Measurements from ENCODE around the gene C17orf113. TPM values are rescaled to one million over a fixed set of nuclear protein-coding genes. Genes with fewer than 3 reads are reported as not detected.
A peak's percentile ranks its signal among the peaks of the same experiment; 100 is the strongest.

C17orf113 gene
- total and polyA plus RNA-seq, 10 donors, result 0.35 to 1.6 (median 0.63) TPM

GRCh38 chr17:42053731-42054500, 3.5 kb upstream of the C17orf113 start:
- DNase-seq, result no peak

GRCh38 chr17:42052346-42052877, 2.0 kb upstream of the C17orf113 start:
- Histone ChIP-seq H3K27me3 (replicated peaks in 1 of 7) (peaks cover 0 to 49% (median 0%) of the 10 kb centered on the region in 7 donors), H3K9me3 (peaks cover 0 to 4% (median 0%) of the 10 kb centered on the region in 8 donors), H3K36me3 (no peaks in the 10 kb centered on the region), H3K4me1 (peaks cover 0 to 24% (median 14%) of the 10 kb centered on the region in 6 donors), H3K27ac (no peak overlapping the region), H3K4me3 (no peak overlapping the region)
- TF ChIP-seq POLR2A (IDR thresholded peaks at IDR 0.05), result no peak
- no peak for TF ChIP-seq CTCF (IDR thresholded peaks at IDR 0.05 in 8 of 11, conservative IDR thresholded peaks at IDR 0.05 in 3 of 11)
- no peak for TF ChIP-seq POLR2AphosphoS5 (IDR thresholded peaks at IDR 0.05)
- DNase-seq, result no peak
- intact Hi-C loops (cut with DNase I; ENCODE audit: low total_unique reads), result no loop called here
- WGBS, 5 donors, result 75 to 88% (median 79%) methylated on average over 6 of the region's 6 CpGs

More at GRCh38 chr17:42053731-42054500, 3.5 kb upstream of the C17orf113 start:
- TF ChIP-seq POLR2A (IDR thresholded peaks at IDR 0.05) (no peak), POLR2AphosphoS5 (IDR thresholded peaks at IDR 0.05) (no peak), CTCF (IDR thresholded peaks at IDR 0.05 in 8 of 11, conservative IDR thresholded peaks at IDR 0.05 in 3 of 11) (no peak)
- WGBS, 5 donors, result 31 to 49% (median 38%) methylated on average over 12 of the region's 12 CpGs
- intact Hi-C loops (cut with DNase I; ENCODE audit: low total_unique reads), result no loop called here
- no peak overlapping the region for H3K27ac ChIP-seq
- H3K4me3 ChIP-seq, result no peak overlapping the region
- H3K4me1 ChIP-seq, result peaks cover 0 to 21% (median 14%) of the 10 kb centered on the region in 6 donors
- H3K9me3 ChIP-seq, result peaks cover 0 to 4% (median 0%) of the 10 kb centered on the region in 8 donors
- H3K27me3 ChIP-seq (replicated peaks in 1 of 7), result peaks cover 0 to 49% (median 0%) of the 10 kb centered on the region in 7 donors
- no peaks in the 10 kb centered on the region for H3K36me3 ChIP-seq

DNA sequence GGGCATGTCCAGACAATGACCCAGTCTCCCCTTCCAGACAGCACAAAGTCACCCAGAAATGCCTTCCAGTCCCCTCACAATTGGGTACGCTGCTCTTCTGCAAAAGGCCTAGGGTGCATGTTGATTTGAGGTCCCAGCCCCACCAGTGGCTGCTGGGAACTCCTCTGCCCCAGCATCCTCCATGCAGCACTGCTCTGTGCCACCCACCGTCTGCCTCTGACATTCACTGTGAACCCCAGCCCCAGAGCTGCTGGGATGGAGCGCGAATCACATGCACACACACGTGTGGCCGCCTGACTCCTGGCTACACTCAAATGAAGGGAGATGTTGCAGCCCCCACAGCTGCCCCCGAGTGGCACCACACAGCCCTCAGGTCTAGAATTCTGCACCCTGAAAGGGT, 1.2 kb upstream of the C17orf113 start:
- no peak overlapping the region for H3K4me3 ChIP-seq
- DNase-seq, result no peak
- 90 to 95% (median 92%) methylated on average over 4 to 7 of the region's 7 CpGs for WGBS, 5 donors
- peaks cover 0 to 49% (median 0%) of the 10 kb centered on the region in 7 donors for H3K27me3 ChIP-seq (replicated peaks in 1 of 7)
- H3K27ac ChIP-seq, result no peak overlapping the region
- TF ChIP-seq CTCF (IDR thresholded peaks at IDR 0.05 in 8 of 11, conservative IDR thresholded peaks at IDR 0.05 in 3 of 11) (no peak), POLR2A (IDR thresholded peaks at IDR 0.05) (no peak)
- intact Hi-C loops (cut with DNase I; ENCODE audit: low total_unique reads), result no loop called here
- peaks cover 0 to 24% (median 14%) of the 10 kb centered on the region in 6 donors for H3K4me1 ChIP-seq
- no peaks in the 10 kb centered on the region for H3K36me3 ChIP-seq
- H3K9me3 ChIP-seq, result peaks cover 0 to 3% (median 0%) of the 10 kb centered on the region in 8 donors

DNA sequence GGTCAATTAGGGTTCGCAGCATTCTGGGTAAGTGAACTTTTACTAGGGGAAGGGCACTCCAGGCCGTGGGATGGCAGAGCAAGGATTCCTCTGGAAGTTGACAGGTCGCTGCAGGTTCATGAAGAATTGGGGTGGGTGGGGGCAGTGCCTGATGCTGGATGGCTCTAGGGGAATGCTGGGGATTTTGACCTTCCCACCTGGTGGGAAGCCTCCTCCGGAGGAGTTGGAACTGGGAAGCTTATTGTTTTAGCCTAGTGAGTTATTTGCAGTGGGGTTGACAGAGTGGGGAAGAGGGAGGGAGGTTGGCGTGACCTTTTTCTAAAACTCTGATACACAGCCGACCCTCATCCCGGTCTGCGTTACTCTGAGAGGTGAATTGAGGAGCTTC, 606 bp upstream of the C17orf113 start:
- no peak for DNase-seq
- intact Hi-C loops (cut with DNase I; ENCODE audit: low total_unique reads), result no loop called here
- peaks cover 0 to 24% (median 14%) of the 10 kb centered on the region in 6 donors for H3K4me1 ChIP-seq
- no peaks in the 10 kb centered on the region for H3K36me3 ChIP-seq
- no peaks in the 10 kb centered on the region for H3K9me3 ChIP-seq
- H3K27me3 ChIP-seq (replicated peaks in 1 of 7), result peaks cover 0 to 46% (median 0%) of the 10 kb centered on the region in 7 donors
- H3K27ac ChIP-seq, result no peak overlapping the region
- H3K4me3 ChIP-seq, result peak overlapping the region in 7 of 8 donors; percentile 44 to 81 (median 55)
- TF ChIP-seq POLR2AphosphoS5 (IDR thresholded peaks at IDR 0.05) (no peak), POLR2A (IDR thresholded peaks at IDR 0.05) (no peak), CTCF (IDR thresholded peaks at IDR 0.05 in 8 of 11, conservative IDR thresholded peaks at IDR 0.05 in 3 of 11) (no peak)
- WGBS, 5 donors, result 65 to 73% (median 68%) methylated on average over 8 of the region's 8 CpGs

Measured in spleen (tissue), 11 donors.